Activated CD4-positive, alpha-beta T cell treated with anti-CD3 and anti-CD28 coated beads, Interleukin-10, Interleukin-2, amounts not matched to agents 100 ng/mL and 50 ng/mL, durations not matched to agents 16 hours and 8 hours (primary cell): ENCODE measurements around the gene LRIT2.
"Not testable (repeated sequence)": the region's sequence is repeated elsewhere in the genome, so short reads cannot be mapped to it uniquely, and the experiment has no call there.

Experiments
- DNase-seq: peaks from one replicate; pipeline ENCODE4 v3.0.0-alpha.2; 2020

LRIT2 gene

DNA sequence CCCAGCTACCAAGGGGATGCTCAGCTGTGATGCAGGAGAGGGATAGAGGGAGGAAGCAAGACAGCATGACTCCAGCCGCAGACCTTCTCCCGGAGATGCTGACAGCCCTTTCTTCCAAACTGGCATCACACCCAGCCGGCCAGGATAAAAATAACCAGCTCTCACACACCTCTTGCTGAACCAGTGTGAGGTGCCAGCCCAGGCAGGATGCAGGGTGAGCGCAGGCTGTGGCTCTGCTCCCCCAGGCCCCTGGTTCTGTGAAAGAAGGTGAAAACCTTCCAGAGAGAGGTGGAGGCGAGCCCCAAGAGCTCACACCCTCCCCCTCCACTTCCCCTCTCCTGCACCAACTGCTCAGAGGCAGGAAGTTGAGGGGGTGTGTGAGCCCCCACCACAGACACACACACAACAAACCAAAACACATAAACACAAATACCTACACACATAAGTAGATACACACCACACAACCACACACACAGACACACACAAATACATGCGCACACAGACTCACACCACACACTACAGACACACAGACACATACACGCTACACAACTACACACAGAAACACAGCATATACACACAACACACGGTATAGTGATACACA lies 47.7 kb downstream of the LRIT2 start:
- peak; percentile 45 for DNase-seq

DNA sequence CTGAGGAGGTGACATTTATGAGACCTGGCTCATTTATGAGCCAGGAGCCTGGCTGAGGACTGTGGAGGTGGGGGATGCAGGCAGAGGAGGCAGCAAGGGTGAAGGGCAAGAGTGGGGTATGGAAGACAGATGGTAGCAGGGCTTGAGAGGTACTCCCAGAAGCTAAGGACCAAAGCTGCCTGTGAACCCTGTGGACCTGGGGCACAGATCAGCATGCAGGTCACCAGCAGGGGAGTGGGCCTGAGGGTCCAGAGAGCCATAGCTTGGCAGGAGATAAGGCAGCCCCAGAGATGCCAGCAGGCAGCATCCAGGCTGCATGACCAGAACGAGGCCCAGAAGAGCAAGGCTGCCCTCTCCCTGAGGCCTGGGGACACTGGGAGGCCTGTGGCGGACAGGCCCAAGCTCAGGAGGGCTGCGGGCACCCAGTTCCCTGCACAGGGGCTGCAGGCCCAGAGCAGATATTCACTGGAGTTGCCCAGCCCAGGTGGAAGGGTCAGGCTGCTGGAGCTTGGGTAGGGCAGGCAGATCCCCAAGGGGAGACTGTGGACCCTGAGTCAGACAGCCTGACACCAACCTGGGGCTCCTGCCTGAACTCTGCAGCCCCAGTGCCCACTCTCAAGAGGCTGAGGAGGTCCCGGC lies 48.4 kb downstream of the LRIT2 start:
- DNase-seq, result no peak

DNA sequence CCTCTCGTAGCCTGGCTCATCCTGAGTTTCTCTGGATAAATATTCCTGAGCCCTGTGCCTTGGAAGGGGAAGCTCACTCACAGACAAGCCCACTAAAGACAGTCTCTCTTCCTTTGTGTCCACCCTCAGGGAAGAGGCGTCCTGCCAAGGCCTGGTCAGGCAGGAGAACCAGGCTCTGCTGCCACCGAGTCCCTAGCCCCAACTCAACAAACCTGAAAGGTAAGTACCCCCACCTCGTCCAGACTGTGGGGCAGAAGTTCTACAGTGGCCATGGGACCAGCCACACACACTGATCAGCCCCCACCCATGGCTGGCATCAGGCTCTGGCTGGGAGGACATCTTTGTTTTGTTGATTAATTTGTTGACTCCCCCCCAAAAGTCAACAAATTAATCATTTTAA lies 49.0 kb downstream of the LRIT2 start:
- DNase-seq, result no peak

DNA sequence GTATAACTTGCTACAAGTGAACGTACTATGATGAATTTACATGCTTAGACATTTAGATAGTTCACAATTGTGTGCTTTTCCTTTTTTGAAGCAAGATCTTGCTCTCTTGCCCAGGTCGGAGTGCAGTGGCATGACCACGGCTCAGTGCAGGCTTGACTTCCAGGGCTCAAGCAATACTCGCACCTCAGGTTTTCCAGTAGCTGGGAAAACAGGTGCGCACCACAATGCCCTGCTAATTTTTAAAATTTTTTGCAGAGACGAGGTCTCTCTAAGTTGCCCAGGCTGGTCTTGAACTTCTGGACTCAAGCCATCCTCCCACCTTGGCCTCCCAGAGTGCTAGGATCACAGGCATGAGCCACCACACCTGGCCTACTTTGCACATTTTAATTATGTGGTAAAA lies 49.9 kb downstream of the LRIT2 start:
- DNase-seq, result no peak

DNA sequence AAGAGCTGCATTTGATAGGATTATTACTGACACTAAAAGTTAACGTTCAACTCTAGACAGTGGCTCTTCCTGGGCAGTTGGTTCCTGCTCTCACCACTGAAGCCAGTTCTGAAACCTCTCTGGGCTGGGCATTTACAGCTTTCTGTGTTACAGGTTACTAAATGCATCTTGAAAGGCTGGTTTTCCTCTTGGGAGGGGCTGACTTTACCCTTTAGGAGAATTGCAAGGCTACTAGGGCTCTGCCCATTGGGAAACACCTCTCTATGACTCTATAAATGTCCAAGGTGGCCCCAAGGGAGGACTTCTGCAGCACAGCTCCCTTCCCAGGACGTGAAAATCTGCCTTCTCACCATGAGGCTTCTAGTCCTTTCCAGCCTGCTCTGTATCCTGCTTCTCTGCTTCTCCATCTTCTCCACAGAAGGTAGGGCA lies 51.8 kb downstream of the LRIT2 start, which contains the start of gene GPR15LG:
Gene GPR15LG, plus strand, starts transcription at position 301 of the 429 bp plus-strand sequence. Its CDS starts 51 bp downstream, at position 352.
- no peak for DNase-seq

DNA sequence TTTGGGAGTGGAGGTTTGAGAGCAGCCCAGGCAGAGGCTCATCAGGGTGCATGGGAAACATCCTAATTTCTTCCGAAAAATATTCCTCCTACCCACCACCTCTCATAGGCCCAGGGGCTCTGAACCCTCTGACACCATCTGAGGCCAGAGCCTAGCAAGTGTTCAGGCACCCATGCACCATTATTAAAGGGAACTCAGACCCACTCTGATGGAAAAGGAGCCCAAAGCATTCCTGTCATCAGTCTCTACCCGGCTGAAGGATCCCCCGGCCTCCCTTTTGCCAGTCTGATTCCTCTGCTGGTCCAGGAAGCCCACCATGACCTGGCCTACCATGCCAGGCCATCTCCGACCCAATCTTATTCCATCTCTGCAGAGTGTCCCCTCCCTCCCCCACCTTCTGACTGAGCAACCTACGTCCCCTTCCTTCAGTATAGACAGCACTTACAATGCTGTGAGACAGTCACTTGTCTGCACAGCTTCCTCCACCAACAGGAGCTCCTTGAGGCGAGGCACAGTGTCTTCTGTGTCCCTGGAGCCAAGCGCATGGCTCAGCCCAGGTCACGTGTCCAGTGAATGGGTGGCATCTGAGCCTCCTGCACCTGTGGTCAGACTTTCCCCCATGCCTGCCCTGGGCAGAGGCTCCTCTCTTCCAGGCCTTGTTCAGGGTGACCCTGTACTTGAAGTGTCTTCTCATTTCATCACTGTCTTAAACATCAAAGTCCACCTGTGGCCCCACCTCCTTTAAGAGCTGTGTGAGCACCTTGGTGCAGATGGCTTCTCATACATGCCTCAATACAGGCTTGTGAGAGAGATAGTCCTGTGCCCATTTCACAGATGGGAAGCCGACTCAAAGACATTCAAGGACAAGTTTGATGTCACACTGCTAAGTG lies 52.6 kb downstream of the LRIT2 start:
- DNase-seq, result no peak

DNA sequence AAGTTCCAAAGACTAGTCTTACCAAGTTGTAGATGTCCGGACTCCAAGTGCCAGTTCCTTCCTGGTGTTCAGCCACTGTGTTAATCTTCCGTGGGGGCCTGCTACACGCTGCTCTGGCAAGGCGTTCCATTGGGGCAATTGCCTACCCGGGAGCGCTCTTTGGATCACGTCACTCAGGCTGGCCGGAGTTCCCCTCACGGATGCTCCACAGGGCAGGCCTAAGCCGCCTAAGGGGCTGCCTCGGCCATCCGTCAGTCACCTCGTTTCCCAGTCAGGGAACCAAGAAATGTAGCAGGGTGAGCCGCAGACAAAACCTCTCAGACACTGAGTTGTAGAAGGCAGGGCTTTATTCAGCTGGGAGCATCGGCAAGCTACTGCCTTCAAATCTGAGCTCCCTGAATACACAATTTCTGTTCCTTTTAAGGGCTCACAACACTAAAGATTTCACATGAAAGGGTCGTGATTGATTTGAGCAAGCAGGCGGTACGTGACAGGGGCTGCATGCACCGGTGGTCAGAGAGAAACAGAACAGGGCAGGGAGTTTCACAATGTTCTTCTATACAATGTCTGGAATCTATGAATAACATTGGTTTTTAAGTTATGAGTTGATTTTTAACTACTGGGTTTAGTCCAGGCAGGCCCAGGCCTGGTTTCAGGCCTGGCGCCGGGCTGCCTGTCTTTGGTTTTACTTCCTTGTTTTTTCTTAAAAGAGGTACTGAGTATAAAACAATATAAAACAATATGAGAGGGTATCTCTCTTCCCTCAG lies 53.5 kb downstream of the LRIT2 start:
- DNase-seq, result not testable (repeated sequence)

DNA sequence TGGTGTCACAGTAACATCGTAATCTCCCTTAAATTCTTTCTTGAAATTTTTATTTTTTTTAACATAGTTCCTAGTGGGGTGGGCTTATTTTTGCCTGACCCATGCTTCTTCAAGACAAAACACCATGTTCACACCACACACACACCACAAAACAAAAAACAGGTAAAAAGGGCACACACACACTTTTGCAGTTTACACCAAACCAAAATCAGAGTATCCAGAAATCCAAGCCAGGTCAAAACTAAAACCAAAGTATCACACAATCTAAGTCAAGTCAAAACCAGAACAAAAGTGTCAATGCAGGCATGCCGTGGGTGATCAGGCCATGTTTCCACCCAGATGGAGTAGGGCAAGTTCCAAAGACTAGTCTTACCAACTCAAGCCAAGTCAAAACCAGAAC lies 54.1 kb downstream of the LRIT2 start:
- not testable (repeated sequence) for DNase-seq
